ENCODE measurements around the gene KIF14.
"Not testable (repeated sequence)": the region's sequence is repeated elsewhere in the genome, so short reads cannot be mapped to it uniquely, and the experiment has no call there.

The KIF14 gene

DNA sequence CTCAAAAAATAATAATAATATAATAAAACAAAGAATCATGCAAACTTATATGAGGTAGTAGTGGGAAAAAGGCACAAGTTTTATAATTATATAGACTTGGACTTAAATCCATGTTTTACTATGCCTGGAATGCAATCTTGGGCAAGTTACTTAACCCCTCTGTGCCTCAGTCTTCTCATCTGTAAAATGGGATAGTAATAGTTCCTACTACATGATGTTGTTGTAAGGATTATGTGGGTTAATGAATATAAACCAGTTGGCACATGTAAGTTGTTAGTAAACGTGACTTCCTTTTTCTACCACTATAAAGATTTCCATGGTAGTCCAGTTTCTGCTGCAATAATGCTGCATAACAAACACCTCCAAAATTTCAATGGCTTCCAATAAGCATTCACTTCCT, 10.8 kb upstream of the KIF14 start:
- DNase-seq (ENCODE audit: low read depth, low spot score) = no peak

DNA sequence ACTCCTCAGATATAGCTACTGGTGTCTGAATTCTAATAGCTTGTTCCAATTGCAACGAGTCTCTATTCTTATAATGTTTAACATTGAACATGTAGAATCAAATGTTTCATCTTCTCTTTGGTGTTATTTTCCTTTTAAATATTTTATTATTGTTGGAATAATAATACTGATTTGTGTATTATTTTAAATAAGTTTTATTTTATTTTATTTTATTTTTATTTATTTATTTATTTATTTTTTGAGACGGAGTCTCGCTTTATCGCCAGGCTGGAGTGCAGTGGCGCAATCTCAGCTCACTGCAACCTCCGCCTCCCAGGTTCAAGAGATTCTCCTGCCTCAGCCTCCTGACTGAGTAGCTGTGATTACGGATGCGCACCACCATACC, 10.0 kb upstream of the KIF14 start:
- DNase-seq (ENCODE audit: low read depth, low spot score) = not testable (repeated sequence)

DNA sequence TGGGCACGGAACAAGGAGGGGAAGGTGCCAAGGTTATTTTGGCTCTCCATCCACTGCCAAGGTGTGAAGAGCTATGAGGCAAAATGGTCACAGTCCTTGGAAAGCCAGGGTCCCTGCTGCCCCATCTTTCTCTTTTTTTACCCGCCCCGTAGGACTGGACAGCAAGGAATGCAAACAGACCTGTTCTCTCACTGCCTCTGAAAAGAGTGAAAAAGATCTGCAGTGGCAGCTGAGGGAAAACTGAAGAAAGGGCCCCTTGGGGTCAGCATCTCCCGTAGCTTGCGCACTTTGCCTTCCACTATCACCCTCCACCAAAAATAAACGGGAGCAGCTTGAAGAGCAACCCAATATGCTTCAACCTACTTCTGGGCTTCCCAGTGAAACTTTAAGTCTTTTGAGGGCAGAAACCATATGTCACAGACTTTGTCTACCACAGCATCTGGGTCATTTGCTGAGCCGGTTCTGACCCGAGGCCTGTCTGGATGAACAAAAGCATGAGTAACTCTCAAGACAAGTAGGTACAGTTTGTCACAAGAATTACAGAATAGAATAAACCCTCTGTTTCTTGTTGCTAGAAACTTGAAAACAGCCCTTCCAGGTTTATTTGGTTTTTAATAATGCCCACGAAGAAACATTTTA, 9.4 kb upstream of the KIF14 start:
- no peak for DNase-seq (ENCODE audit: low read depth, low spot score)

DNA sequence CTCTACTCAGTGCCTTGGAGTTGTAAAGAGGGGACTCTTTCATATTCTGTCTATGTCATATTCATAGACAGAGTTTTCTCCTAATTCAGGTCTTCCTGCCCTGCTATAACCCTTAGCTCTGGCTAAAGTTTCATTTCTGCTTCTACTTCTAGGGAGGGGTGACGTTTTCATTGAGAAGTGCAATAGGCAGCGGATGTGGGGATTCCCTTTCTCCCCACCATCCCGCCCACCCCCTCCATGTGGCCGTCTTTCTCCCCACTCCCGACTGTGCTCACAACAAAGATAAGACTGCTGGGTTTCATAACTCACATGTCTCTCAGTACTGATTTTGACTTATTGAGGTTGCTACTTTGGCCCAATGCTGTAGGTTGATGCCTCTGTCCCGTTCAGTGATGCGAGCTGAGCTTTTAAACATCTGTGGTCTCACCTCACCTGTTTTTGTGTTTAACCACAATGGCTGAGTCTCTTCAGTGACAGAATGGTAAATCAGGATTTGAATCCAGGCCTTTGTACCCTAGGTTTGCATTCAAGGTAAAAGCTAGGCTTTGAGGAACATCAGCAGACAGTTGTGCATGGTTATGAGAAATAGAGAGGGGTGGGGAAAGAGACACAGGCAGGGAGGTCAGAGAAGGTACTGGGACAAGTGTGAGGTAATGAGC, 7.8 kb upstream of the KIF14 start:
- no peak for DNase-seq (ENCODE audit: low read depth, low spot score)

DNA sequence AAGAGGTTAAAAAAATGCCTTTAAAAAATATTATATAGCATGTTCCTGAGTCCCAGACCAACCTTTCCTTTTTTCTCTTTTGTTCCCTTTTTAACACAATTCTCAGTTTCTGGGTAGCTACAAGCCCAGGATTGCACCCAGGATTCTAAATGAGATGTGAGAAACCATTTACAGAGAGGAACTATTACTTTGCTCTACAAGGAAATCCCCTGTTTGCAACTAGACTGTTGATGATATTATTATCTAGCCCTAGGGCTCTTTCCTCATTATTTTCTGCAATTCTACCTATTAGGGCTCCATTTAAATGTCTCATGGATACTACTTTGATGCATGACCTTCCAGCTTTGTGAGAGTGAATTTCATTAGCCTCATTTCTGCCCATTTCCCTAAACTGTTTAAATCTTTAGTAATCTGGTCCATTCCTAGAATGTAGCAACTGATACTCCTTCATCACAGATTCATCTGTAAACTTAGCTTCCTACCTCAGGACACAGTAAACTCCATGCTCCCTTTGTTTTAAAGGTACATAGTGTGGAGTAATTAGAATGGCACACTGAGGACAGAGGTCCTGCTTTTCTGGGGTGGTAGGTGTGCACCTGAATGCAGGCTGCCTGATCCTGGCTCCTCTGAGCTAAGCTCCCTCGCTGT, 7.1 kb upstream of the KIF14 start:
- DNase-seq (ENCODE audit: low read depth, low spot score) = no peak

DNA sequence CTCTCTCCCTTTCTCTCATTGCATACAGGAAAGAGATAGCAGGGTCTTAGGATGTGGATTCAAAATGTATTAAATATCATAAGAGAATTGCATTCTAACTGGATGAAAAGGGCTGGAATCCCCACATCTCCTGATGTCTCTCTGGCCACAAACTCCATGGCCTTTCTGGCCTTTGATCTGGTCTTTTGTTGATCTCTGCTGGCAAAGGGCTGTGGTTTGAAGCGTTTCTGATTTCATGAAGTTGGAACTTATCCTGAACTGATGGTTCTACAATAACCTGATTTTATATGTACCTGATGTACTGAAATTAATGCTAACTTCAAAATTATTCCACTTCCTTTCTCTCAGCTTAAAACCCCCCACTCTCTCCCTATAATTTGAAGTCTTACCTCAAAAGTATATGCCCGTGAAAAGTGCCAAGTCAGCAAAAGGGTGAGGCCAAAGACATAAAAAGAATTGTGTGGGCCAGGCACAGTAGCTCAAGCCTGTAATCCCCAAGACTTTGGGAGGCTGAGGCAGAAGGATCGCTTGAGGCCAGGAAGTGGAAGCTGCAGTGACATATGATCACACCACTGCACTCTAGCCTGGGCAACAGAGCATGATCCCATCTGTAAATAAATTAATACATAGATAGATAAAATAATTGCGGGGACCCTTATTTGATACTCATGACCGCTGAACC, 6.4 kb upstream of the KIF14 start:
- no peak for DNase-seq (ENCODE audit: low read depth, low spot score)

DNA sequence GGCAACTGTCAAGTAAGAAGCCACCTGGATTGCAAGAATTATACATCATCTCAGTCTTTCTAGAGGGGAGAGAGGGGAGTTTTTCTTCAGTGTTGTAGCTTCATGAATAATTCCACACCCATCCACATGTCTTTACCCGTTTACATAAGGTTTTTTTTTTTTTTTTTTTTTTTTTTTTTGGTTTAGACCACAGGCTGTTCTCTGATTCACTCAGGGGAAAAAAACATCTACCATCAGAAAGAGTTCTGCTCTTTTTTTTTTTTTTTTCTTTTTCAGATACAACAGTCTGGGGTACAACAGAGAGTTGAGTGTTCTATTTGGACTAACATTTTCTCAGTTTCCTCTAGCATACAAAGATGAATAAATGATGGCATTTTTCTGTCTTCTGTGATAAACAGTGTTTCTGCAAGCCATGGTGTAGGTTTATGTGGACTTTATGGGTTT, 4.9 kb upstream of the KIF14 start:
- DNase-seq (ENCODE audit: low read depth, low spot score) = peak; percentile 43

DNA sequence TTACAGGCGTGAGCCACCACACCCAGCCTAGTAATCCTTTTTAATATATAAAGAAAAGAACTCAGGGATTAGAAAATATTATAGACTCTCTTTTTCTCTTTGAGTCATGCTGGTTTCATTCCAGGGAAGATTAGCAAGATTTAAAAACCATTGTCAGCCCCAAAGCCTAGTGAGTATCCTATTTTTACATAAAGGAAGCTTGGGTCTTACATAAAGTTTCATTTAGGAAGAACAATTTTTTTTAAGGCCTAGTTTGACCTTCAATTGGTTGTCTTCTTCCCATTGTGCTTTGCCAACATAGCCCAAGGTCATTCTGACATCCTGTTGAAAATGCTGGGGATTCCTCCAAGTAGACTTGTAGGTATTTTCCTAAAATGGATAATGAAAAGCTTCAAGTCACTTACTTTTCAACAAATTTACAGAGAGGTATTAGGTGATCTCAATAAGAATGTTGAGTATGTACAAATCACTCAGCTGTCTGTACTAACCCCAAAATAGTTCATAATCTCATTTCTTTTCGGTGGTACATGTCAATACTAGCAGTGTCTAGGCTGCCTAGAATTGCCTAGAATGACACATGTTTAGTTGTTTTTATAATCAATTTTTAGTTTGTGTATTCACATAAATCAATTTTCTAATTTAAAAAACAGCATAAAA, 4.3 kb upstream of the KIF14 start:
- no peak for DNase-seq (ENCODE audit: low read depth, low spot score)

DNA sequence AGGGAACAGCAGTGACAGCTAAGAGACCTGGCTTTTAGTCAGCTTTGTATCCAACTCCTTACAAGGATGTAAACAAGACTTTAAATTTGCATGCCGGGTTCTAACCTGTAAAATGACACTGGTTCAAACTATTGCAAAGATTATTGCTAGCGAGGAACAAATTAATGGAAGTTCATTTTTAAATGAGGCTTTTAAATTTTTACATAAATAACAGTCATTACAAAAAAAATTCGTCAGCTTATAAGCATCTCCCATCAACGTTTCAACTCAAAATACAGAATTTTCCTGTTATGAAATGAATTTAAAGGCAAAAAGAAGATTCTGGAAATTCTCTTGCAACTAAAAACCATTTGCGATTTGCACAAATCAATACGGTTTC, 668 bp downstream of the KIF14 start:
- DNase-seq (ENCODE audit: low read depth, low spot score) = no peak

DNA sequence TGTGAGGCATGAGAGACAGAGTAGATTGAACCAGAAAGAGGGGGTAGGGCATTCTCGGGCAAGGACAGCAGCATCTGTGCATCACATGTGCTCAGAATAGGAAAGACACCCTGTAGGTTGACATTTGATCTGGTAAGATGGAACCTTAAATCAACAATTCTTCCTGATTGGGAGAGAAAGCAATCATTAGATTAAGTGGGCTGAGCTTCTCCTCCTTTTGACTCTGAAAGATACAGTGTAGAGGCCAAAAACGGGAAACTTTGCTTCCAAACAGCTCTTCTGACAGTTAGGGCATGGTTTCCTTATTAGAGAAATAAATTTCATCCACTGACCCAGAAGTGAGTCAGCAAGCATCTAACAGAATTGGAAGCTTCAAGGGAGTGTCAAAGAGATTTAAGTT, 9.7 kb downstream of the KIF14 start:
- DNase-seq (ENCODE audit: low read depth, low spot score) = no peak

DNA sequence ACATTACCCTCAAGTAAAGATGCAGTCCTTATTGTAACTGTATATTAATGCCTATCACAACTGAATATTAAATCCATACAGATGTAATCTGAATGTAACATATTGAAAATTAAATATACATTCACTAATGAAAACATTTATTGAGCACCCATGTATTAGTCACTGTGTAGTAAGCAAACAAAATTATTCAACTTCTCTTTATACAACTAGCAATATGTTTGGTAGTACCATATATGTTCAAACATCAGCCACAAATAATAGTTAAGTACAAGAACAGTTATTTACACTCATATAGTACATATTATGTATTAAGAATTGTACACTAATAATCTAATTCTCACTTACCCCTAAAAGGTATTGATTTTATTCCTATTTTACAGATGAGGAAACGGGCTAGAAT, 17.9 kb downstream of the KIF14 start:
- DNase-seq (ENCODE audit: low read depth, low spot score) = no peak

DNA sequence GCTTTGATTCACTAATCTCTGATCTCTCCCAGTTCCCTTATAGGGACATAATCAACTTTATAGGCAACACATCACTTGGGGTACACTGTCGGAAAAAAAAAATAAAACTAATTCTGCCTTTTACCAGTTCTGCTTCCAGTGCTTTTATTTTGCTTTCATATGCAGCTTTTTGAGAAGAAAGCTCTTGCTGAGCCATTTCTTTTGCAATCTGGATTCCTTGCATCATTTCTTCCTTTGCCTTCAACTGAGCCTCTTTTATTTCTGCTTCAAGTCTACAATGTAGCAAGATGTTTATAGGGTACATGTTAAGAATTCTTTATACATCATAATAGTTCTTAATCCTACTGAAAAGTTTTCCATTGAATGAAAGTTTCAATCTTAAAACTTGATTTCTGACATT, 30.6 kb downstream of the KIF14 start:
- DNase-seq (ENCODE audit: low read depth, low spot score) = no peak

DNA sequence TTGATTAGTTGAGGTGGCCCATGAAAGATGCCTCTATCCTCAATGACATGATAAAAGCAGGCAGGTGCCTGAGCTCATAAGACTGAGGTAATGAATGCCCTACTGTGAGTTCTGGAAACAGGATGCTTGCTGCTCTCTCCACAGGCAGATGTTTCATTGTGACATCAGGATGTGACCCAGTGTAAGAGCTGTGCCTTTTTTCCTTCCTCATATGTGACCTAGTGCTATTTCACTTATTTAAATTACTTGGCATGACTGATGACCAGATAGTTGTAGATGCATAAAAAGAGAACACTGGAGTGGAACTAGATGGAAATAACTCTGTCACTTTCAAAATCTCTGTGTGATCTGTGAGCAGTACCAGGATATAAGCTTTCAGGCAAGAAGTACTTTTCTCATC, 31.9 kb downstream of the KIF14 start:
- DNase-seq (ENCODE audit: low read depth, low spot score) = no peak

DNA sequence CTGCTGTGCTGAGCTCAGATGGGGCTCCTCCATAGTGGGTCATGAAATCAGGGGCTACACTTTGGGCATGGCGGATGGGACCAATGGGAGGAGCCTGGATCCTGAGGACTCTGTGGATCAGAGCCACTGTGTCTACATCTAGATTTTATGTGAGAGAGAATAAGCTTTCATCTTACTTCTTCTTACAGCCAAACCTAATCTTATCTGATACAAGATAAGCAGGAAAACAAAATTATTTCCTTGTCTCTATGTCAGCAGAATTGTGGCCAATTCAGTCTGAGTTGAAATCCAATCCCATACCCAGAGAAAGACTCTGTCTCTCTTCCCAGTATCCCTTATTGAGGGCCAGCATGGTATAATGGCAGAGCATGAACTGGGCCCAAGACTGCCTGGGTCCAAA, 56.2 kb downstream of the KIF14 start:
- DNase-seq (ENCODE audit: low read depth, low spot score) = no peak

DNA sequence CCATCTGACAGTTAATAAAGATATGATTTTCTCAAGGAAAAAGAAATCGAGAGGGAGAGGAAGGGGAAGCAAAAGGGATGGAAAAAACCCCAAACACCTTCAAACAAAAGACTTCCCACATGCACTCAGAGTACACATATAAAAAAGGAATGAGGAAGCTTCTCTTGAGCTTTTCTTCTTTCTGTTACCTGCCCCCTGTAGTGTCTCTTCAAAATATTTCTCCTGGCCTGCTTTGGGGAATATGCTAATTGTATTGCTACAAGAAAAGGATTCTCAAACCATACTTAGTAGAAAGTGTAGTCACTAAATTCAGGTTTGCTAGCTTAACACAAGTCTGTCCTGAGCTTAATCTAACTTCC, 58.7 kb downstream of the KIF14 start:
- DNase-seq (ENCODE audit: low read depth, low spot score) = no peak

DNA sequence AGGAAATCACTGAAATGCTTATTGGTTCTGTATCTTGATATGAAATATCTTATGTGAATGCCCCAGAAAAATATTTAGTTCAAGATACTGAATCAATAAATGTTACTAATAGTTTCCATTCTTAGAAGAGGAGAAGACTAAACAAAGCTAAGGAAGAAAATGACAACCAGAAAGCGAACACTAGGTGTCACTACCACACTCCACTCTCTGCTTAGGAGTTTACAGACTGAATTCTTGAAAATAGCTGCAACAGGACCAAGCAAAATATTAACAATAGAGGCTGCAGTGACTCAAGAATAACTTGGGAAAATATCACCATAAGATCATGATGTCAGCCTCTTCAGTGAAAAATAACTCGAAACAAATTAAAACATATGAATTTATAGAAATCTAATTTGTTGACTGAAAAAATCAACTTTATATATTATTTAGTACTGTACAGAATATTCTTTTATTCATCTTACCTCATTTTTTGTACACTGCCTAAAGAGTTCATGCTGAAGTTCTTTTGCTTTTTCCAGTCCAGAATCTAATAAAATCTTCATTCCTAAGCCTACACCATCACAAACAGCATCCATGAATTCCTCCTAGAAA, 61.6 kb downstream of the KIF14 start:
- DNase-seq (ENCODE audit: low read depth, low spot score) = peak; percentile 73

DNA sequence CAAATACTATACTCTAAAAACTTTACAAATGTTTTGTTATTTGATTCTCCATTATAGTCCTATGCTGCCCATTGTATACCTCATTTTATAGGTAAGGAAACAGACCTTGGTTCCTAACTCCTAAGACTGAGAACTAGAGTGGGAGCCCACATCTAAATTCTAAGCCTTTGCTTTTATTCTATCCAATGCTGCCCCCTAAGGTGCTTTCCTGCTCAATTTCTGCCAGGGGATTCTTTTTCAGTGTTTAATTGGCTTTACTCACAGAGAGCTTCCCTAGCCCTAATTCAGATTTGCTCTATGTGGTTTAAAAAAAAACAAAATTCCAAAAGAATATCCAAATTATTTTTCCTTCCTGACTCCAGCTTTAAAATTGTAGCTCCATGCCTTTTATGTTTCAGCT, 64.5 kb downstream of the KIF14 start:
- peak; percentile 17 for DNase-seq (ENCODE audit: low read depth, low spot score)

DNA sequence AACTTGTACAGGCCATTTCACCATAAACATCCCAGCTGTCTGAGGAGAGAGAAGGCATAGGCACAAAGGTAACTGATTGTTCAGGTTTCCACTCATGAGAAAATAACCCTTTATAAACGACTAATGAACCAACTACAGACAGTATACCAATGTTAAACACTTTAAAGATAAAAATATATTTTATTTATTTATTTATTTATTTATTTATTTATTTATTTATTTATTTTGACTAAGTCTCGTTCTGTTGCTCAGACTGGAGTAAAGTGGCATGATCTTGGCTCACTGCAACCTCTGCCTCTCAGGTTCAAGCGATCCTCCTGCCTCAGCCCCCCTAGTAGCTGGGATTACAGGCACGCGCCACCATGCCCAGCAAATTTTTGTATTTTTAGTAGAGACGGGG, 67.8 kb downstream of the KIF14 start:
- not testable (repeated sequence) for DNase-seq (ENCODE audit: low read depth, low spot score)

DNA sequence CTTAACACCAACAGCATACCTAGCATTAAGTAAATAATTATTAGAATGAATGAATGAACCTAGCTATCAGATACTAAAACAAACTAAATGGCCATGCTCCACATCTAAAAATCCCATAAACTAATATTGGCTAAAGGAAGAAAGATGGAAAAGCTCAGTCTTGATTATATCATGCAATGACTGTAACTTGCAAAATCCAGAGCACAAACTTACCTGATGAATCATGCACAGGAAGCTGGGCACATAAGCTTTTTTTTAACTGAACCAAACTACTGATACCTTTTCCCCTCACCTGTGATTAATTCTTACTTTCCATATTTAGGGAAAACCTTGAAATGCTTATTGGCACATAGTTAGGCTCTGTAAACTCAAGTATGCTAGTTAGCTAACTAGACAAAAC, 70.2 kb downstream of the KIF14 start:
- DNase-seq (ENCODE audit: low read depth, low spot score) = no peak

DNA sequence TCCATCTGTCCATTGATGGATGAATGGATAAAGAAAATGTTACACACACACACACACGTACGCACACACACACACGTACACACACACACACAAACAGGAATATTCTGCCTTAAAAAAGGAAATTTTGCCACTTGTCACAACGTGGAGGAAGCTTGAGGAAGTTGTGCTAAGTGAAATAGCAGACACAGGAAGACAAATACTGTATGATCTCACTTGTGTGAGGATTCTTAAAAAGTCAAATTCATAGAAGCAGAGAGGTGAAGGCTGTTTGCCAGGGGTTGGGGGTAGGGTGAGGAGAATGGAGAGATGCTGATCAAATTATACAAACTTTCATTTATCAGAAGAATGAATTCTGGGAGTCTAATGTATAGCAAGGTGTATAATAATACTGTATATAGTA, 73.2 kb downstream of the KIF14 start:
- DNase-seq (ENCODE audit: low read depth, low spot score) = no peak

DNA sequence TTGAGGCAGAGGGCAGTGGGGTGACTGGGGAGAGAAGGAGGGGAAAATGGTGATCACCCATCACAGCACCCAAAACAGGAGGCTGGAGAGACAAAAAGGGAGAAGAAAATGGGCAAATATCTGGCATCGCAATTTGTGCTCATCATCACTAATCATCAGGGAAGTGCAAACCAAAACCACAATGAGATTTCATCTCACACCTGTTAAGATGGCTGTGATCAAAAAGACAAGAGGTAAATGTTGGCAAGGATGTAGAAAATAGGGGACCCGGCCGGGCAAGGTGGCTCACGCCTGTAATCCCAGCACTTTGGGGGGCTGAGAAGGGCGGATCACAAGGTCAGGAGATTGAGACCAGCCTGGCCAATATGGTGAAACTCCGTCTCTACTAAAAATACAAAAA, 74.0 kb downstream of the KIF14 start:
- DNase-seq (ENCODE audit: low read depth, low spot score) = no peak

DNA sequence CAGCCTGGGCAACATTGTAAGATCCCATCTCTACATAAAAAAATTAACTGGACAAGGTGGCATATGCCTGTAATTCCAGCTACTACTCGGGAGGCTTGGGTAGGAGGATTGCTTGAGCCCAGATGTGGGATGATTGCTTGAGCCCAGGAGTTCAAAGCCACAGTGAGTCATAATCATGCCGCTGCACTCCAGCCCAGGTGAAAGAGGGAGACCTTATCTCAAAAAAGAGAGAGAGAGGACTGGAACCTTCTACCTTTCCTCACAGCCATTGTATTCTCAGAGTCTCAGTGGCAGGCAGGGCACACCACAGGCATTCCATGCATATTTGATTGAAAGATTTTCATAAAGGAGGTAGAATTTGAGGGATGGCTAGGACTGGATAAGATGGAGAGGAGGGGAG, 78.4 kb downstream of the KIF14 start:
- DNase-seq (ENCODE audit: low read depth, low spot score) = peak; percentile 39
